Right cardiac atrium (tissue), 5 donors: ENCODE data around the gene UBE2D4. TPM values are rescaled to one million over a fixed set of nuclear protein-coding genes. Genes with fewer than 3 reads are reported as not detected.
"Not testable (repeated sequence)": the region's sequence is repeated elsewhere in the genome, so short reads cannot be mapped to it uniquely, and the experiment has no call there.

ENCODE experiments used
- ATAC-seq, 2 donors: fragments of 200-7000 bp; cut with Tn5 transposase; one replicate each; pipeline versions ENCODE4 v1.8.0 to v1.9.1; 2020; ENCODE audit warnings: moderate library complexity in 2 of 2, mild to moderate bottlenecking in 1 of 2
- DNase-seq, 3 donors: peaks; one replicate each; pipeline ENCODE4 v3.0.0-alpha.2; 2020
- H3K27ac ChIP-seq: one replicate; pipeline ENCODE4 v1.5.1; 2013; ENCODE audit warnings: mild to moderate bottlenecking, low read length, control low read depth, moderate library complexity
- H3K27me3 ChIP-seq: one replicate; pipeline ENCODE4 v1.6.1; 2013; ENCODE audit not compliant: control insufficient read depth, insufficient read depth
- H3K4me1 ChIP-seq: one replicate; pipeline ENCODE4 v1.6.1; 2013; ENCODE audit warnings: low read length; ENCODE audit not compliant: control insufficient read depth, insufficient read depth
- H3K4me3 ChIP-seq: one replicate; pipeline ENCODE4 v1.5.1; 2013; ENCODE audit warnings: low read length, control low read depth
- H3K9me3 ChIP-seq: one replicate; pipeline ENCODE4 v1.6.1; 2013; ENCODE audit warnings: low read length; ENCODE audit not compliant: control insufficient read depth
- WGBS: extraction: QIAGEN DNeasy Blood & Tissue Kit; methylation state at CpG from one replicate; pipeline ENCODE4 v1.1.7; 2013; 5-methylcytosine and 5-hydroxymethylcytosine counted together
- intact Hi-C, 4 donors: fragments of 100-400 bp; cut with DNase I; formaldehyde crosslinking; loops; one replicate each; pipeline versions ENCODE4 v1.11.0 to v1.14.0; 2022 to 2023
- polyA plus RNA-seq: library from polyadenylated mRNA; stranded (reverse); fragments of 200-250 nt; gene quantifications from one replicate; pipeline ENCODE4 v1.2.3, GENCODE V29; 2013
- total RNA-seq, 4 donors: library from RNA; stranded (reverse); fragmentation: NEBNext Ultra II Directional; extraction: Animal tissue kit (Norgen Biotek cat#: 25700); gene quantifications; one replicate each; pipeline ENCODE4 v1.2.1, GENCODE V29; 2021
- donor health status: healthy with polysubstance abuse.
- donor health status: DM: no; HTN: yes; CAD: no.
- donor health status: DM: no; HTN: no; CAD: no.
- donor health status: DM: no; HTN: yes; CAD: no; lungs with severe emphysema.
- donor health status: DM: yes; HTN: yes; CAD: no.

UBE2D4 gene
- total and polyA plus RNA-seq, 5 donors: 40.6 to 53.4 (median 46.2) TPM

- DNase-seq, H3K9me3 ChIP-seq, H3K27me3 ChIP-seq, intact Hi-C loops, ATAC-seq, H3K27ac ChIP-seq, H3K4me1 ChIP-seq, H3K4me3 ChIP-seq: not testable (repeated sequence)
- WGBS: 96% methylated on average over 1 of the region's 1 CpG
Measured at GRCh38 chr7:43990829-43991228, 64.6 kb downstream of the UBE2D4 start.

GRCh38 chr7:43992896-43993295 is 66.7 kb downstream of the UBE2D4 start:
- not testable (repeated sequence) for H3K27ac ChIP-seq, DNase-seq, H3K4me3 ChIP-seq

GRCh38 chr7:43994681-43995080 is 68.4 kb downstream of the UBE2D4 start:
- intact Hi-C loops, H3K27me3 ChIP-seq, H3K9me3 ChIP-seq, H3K4me1 ChIP-seq, H3K27ac ChIP-seq, H3K4me3 ChIP-seq, DNase-seq: not testable (repeated sequence)
- ATAC-seq: peak; percentile 26 to 36
- 96% methylated on average over 6 of the region's 6 CpGs for WGBS

More at GRCh38 chr7:43992896-43993295, 66.7 kb downstream of the UBE2D4 start:
- intact Hi-C loops, ATAC-seq, H3K4me1 ChIP-seq, H3K9me3 ChIP-seq, H3K27me3 ChIP-seq: not testable (repeated sequence)
- 81% methylated on average over 7 of the region's 7 CpGs for WGBS

GRCh38 chr7:43997532-43997931 is 71.3 kb downstream of the UBE2D4 start, which contains the start of gene SPDYE1:
Gene SPDYE1 (plus strand): TSS chr7:43997897. CDS start chr7:43999950, 2,053 bp downstream.
- intact Hi-C loops, H3K27me3 ChIP-seq, DNase-seq, H3K4me3 ChIP-seq, H3K27ac ChIP-seq, H3K9me3 ChIP-seq, H3K4me1 ChIP-seq: not testable (repeated sequence)
- WGBS: 96% methylated on average over 3 of the region's 3 CpGs
- peak in 1 of 2 donors; percentile 33 for ATAC-seq

Other genes with a start within 250 kb of the UBE2D4 start
- 10 to 100 TPM; 53.3 to 66.3 (median 60.6) TPM for gene COA1, start 196.9 kb upstream of the UBE2D4 start, total RNA-seq
- gene COA1, start 196.9 kb upstream of the UBE2D4 start, polyA plus RNA-seq: 78.6 TPM
- gene BLVRA, start 167.8 kb upstream of the UBE2D4 start, total RNA-seq: 10 to 100 TPM; 29.5 to 50.9 (median 44.4) TPM
- 57.4 TPM for gene BLVRA, start 167.8 kb upstream of the UBE2D4 start, polyA plus RNA-seq
- gene MRPS24, start 56.9 kb upstream of the UBE2D4 start, total RNA-seq: 100 to 1,000 TPM; 120 to 174 (median 160) TPM
- gene MRPS24, start 56.9 kb upstream of the UBE2D4 start, polyA plus RNA-seq: 272 TPM
- 10 to 100 TPM; 37.7 to 43.6 (median 38.5) TPM for gene URGCP, start 19.8 kb upstream of the UBE2D4 start, total RNA-seq
- gene URGCP, start 19.8 kb upstream of the UBE2D4 start, polyA plus RNA-seq: 26.5 TPM
- gene SPDYE1, start 71.5 kb downstream of the UBE2D4 start, total RNA-seq: under 1 TPM in 1 of 4 donors, not detected in 3; 0.14 TPM
- 0.02 TPM for gene SPDYE1, start 71.5 kb downstream of the UBE2D4 start, polyA plus RNA-seq
- 10 to 100 TPM; 34.3 to 44.6 (median 38.1) TPM for gene DBNL, start 118.3 kb downstream of the UBE2D4 start, total RNA-seq
- gene DBNL, start 118.3 kb downstream of the UBE2D4 start, polyA plus RNA-seq: 37.5 TPM
- 1,000 to 10,000 TPM in 2 of 4 donors, 100 to 1,000 TPM in 2; 946 to 1,159 (median 1,024) TPM for gene PGAM2, start 139.1 kb downstream of the UBE2D4 start, total RNA-seq
- gene PGAM2, start 139.1 kb downstream of the UBE2D4 start, polyA plus RNA-seq: 2,530 TPM
- 10 to 100 TPM; 24.5 to 28.9 (median 25.8) TPM for gene POLM, start 156.1 kb downstream of the UBE2D4 start, total RNA-seq
- 16.6 TPM for gene POLM, start 156.1 kb downstream of the UBE2D4 start, polyA plus RNA-seq
- gene AEBP1, start 177.9 kb downstream of the UBE2D4 start, total RNA-seq: 100 to 1,000 TPM in 2 of 4 donors, 10 to 100 TPM in 2; 81.0 to 124 (median 103) TPM
- gene AEBP1, start 177.9 kb downstream of the UBE2D4 start, polyA plus RNA-seq: 62.8 TPM
- 100 to 1,000 TPM in 1 of 4 donors, 10 to 100 TPM in 3; 85.8 to 110 (median 99.0) TPM for gene POLD2, start 197.1 kb downstream of the UBE2D4 start, total RNA-seq
- 86.6 TPM for gene POLD2, start 197.1 kb downstream of the UBE2D4 start, polyA plus RNA-seq
- over 10,000 TPM; 13,263 to 15,323 (median 14,734) TPM for gene MYL7, start 214.9 kb downstream of the UBE2D4 start, total RNA-seq
- gene MYL7, start 214.9 kb downstream of the UBE2D4 start, polyA plus RNA-seq: 28,570 TPM